Colonic mucosa (tissue), 4 donors: ENCODE data around the gene DHRS7B. TPM values are rescaled to one million over a fixed set of nuclear protein-coding genes. Genes with fewer than 3 reads are reported as not detected.

Experiments
- DNase-seq: peaks from one replicate; pipeline ENCODE4 v3.0.0-alpha.2; 2020
- H3K27ac ChIP-seq: fragments of 200-600 bp; one replicate; pipeline ENCODE4 v1.8.0; 2021
- H3K27me3 ChIP-seq: fragments of 200-600 bp; one replicate; pipeline ENCODE4 v1.8.0; 2021
- H3K36me3 ChIP-seq: fragments of 200-600 bp; one replicate; pipeline ENCODE4 v1.8.0; 2021
- H3K4me1 ChIP-seq: fragments of 200-600 bp; one replicate; pipeline ENCODE4 v1.8.0; 2021; ENCODE audit warnings: mild to moderate bottlenecking
- H3K4me3 ChIP-seq: fragments of 200-600 bp; one replicate; pipeline ENCODE4 v1.8.0; 2021
- H3K9ac ChIP-seq, 2 donors: one replicate each; pipeline ENCODE4 v1.7.0; 2013; ENCODE audit warnings: control low read depth in 2 of 2, low read depth in 2 of 2, low read length in 2 of 2
- H3K9me3 ChIP-seq: fragments of 200-600 bp; one replicate; pipeline ENCODE4 v1.8.0; 2021
- intact Hi-C: fragments of 100-400 bp; cut with DNase I; formaldehyde crosslinking; loops from one replicate; pipeline ENCODE4 v1.14.1; 2022
- total RNA-seq, 2 donors: library from RNA; stranded (reverse); fragmentation: NEBNext Ultra II Directional in 1 of 2; extraction: Animal tissue kit (Norgen Biotek cat#: 25700) in 1 of 2; gene quantifications; one replicate each; pipeline ENCODE4 v1.2.1, GENCODE V29; 2021
- TF ChIP-seq, protein P1 (sequence below): fragments of 200-600 bp; IDR thresholded peaks from one replicate; pipeline ENCODE4 v1.8.0; 2022; ENCODE audit warnings: antibody characterized with exemption, mild to moderate bottlenecking
- donor health status: healthy.
- donor health status: DM: no; HTN: no; CAD: no.
- donor health status: DM: no; HTN: no; CAD: no.

Gene DHRS7B
- total RNA-seq, 2 donors from 2014 or later, result 29.4 to 44.0 TPM

- H3K9me3 ChIP-seq, result no peaks in the 10 kb centered on the region
- no peak for DNase-seq
- H3K9ac ChIP-seq, result no peak overlapping the region
- H3K36me3 ChIP-seq, result no peaks in the 10 kb centered on the region
- H3K27me3 ChIP-seq, result no peaks in the 10 kb centered on the region
- H3K27ac ChIP-seq, result no peak overlapping the region
- no peak overlapping the region for H3K4me3 ChIP-seq
- H3K4me1 ChIP-seq, result no peaks in the 10 kb centered on the region
- TF ChIP-seq, protein P1, sequence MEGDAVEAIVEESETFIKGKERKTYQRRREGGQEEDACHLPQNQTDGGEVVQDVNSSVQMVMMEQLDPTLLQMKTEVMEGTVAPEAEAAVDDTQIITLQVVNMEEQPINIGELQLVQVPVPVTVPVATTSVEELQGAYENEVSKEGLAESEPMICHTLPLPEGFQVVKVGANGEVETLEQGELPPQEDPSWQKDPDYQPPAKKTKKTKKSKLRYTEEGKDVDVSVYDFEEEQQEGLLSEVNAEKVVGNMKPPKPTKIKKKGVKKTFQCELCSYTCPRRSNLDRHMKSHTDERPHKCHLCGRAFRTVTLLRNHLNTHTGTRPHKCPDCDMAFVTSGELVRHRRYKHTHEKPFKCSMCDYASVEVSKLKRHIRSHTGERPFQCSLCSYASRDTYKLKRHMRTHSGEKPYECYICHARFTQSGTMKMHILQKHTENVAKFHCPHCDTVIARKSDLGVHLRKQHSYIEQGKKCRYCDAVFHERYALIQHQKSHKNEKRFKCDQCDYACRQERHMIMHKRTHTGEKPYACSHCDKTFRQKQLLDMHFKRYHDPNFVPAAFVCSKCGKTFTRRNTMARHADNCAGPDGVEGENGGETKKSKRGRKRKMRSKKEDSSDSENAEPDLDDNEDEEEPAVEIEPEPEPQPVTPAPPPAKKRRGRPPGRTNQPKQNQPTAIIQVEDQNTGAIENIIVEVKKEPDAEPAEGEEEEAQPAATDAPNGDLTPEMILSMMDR, result no peak
- intact Hi-C loops, result loop anchor here (10.0 kb wide), 1 partner anchor 46 kb away; the partner anchor contains the start of gene USP22
These were observed 35.7 kb upstream of the DHRS7B start for GRCh38 chr17:21090902-21091618.

- H3K9ac ChIP-seq, result no peak overlapping the region
- no peak for DNase-seq
- no peaks in the 10 kb centered on the region for H3K27me3 ChIP-seq
- H3K4me1 ChIP-seq, result no peaks in the 10 kb centered on the region
- intact Hi-C loops, result loop anchor here (10.0 kb wide), 1 partner anchor 50 kb away; the partner anchor contains the start of gene USP22
- H3K27ac ChIP-seq, result peak overlapping the region; percentile 51
- H3K9me3 ChIP-seq, result no peaks in the 10 kb centered on the region
- no peak overlapping the region for H3K4me3 ChIP-seq
- no peaks in the 10 kb centered on the region for H3K36me3 ChIP-seq
- TF ChIP-seq, protein P1, result no peak
These were observed 32.5 kb upstream of the DHRS7B start for GRCh38 chr17:21094298-21094704.

DNA sequence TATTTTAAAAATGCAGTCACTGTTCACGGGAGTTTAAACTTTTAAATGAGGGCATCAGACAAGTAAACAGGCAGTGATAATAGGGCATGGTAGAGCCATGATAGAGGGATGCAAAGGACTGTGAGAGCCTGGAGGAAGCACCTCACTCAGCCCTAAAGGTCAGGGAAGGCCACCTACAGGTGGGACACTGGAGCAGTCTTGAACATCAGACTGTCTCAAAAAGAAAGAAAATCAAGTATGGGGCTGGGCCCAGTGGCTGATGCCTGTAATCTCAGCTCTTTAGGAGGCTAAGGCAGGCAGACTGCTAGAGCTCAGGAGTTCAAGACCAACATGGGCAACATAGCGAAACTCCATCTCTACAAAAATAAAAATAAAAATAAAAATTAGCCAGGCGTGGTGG lies 31.0 kb upstream of the DHRS7B start:
- H3K27ac ChIP-seq, result no peak overlapping the region
- DNase-seq, result no peak
- intact Hi-C loops, result loop anchor here (10.0 kb wide), 1 partner anchor 51 kb away; the partner anchor contains the start of gene USP22
- no peaks in the 10 kb centered on the region for H3K27me3 ChIP-seq
- no peak overlapping the region for H3K9ac ChIP-seq
- TF ChIP-seq, protein P1, result no peak
- no peak overlapping the region for H3K4me3 ChIP-seq
- no peaks in the 10 kb centered on the region for H3K9me3 ChIP-seq
- H3K36me3 ChIP-seq, result no peaks in the 10 kb centered on the region
- no peaks in the 10 kb centered on the region for H3K4me1 ChIP-seq

DNA sequence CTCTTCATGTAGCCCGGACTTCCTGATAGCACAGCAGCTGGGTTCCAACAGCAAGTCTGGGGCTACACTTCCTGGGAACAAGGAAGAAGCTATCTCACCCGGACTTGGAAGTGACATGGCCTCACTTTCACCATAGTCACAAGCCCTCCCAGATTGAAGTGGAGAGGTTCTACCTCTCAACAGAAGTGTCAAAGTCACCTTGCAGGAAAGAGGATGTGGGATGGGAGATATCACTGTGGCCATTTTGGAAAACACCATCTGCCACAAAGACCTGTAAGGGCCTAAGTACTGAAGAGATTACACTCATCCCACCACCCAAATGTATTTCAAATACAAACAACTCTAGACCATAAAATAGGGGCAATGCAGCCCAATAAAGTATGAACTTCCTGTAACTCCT lies 29.9 kb upstream of the DHRS7B start:
- Histone ChIP-seq H3K36me3 (no peaks in the 10 kb centered on the region), H3K27me3 (no peaks in the 10 kb centered on the region), H3K27ac (no peak overlapping the region), H3K9ac (no peak overlapping the region), H3K4me1 (no peaks in the 10 kb centered on the region), H3K9me3 (no peaks in the 10 kb centered on the region), H3K4me3 (no peak overlapping the region)
- intact Hi-C loops, result loop anchor here (10.0 kb wide), 1 partner anchor 52 kb away; the partner anchor contains the start of gene USP22
- TF ChIP-seq, protein P1, result no peak
- no peak for DNase-seq

- no peak overlapping the region for H3K9ac ChIP-seq
- intact Hi-C loops, result loop anchor here (10.0 kb wide), 1 partner anchor 54 kb away; the partner anchor contains the start of gene USP22
- H3K27ac ChIP-seq, result no peak overlapping the region
These were observed 27.7 kb upstream of the DHRS7B start for GRCh38 chr17:21098934-21099689.

More at GRCh38 chr17:21098934-21099689, 27.7 kb upstream of the DHRS7B start:
- Histone ChIP-seq H3K36me3 (no peaks in the 10 kb centered on the region), H3K9me3 (no peaks in the 10 kb centered on the region), H3K27me3 (no peaks in the 10 kb centered on the region), H3K4me1 (no peaks in the 10 kb centered on the region), H3K4me3 (peak overlapping the region; percentile 45)
- peak; percentile 83 for DNase-seq
- TF ChIP-seq, protein P1, result no peak
